B cell (primary cell): ENCODE measurements around the gene NHSL1. TPM values are rescaled to one million over a fixed set of nuclear protein-coding genes. Genes with fewer than 3 reads are reported as not detected.
A peak's percentile ranks its signal among the peaks of the same experiment; 100 is the strongest.

Experiments
- ATAC-seq: fragments of 200-7000 bp; cut with Tn5 transposase; one replicate; pipeline ENCODE4 v1.10.0; 2021; ENCODE audit warnings: low read depth, mild to moderate bottlenecking, moderate number of reproducible peaks, moderate library complexity
- CTCF ChIA-PET: fragments of 350-600 bp; sonication (Branson Sonifier 250); formaldehyde crosslinking; loops from one replicate; lab custom pipeline; 2021; ENCODE audit warnings: antibody characterized with exemption, inconsistent platforms; lab: Charles Lee
- POLR2A ChIA-PET: fragments of 350-600 bp; sonication (Branson Sonifier 250); formaldehyde crosslinking; loops from one replicate; lab custom pipeline; 2021; ENCODE audit warnings: antibody characterized with exemption; lab: Charles Lee
- DNase-seq: peaks from one replicate; pipeline ENCODE4 v3.0.0; 2013
- H2AFZ ChIP-seq: 2 replicates; pipeline ENCODE4 v1.6.1; 2012; ENCODE audit warnings: mild to moderate bottlenecking, low read depth, low read length; ENCODE audit not compliant: insufficient read depth, poor library complexity, severe bottlenecking
- H3K27ac ChIP-seq, 2 donors: 1 replicate in 1 of 2; 2 replicates in 1 of 2; pipeline ENCODE4 v1.5.1; 2012 to 2013; ENCODE audit warnings: low read length in 2 of 2, mild to moderate bottlenecking in 2 of 2, moderate library complexity in 1 of 2
- H3K27me3 ChIP-seq, 4 experiments: fragments of 200-600 bp in 1 of 4; sonication (generic) in 1 of 4; replicated peaks in 1 of 4; 1 replicate in 2 of 4; 2 replicates in 2 of 4; pipeline versions ENCODE4 v1.6.1 to v1.7.0; 2013 to 2016; ENCODE audit warnings: low read length in 3 of 4, mild to moderate bottlenecking in 2 of 4, mixed read lengths in 1 of 4, moderate library complexity in 1 of 4; ENCODE audit not compliant: insufficient read depth in 4 of 4, control insufficient read depth in 3 of 4; ENCODE audit errors: control extremely low read depth in 1 of 4
- H3K36me3 ChIP-seq, 2 experiments: replicated peaks in 1 of 2; 1 replicate in 1 of 2; 2 replicates in 1 of 2; pipeline versions ENCODE4 v1.6.1 to v1.7.1; 2013; ENCODE audit warnings: low read length in 1 of 2; ENCODE audit not compliant: insufficient read depth in 2 of 2, control insufficient read depth in 1 of 2; ENCODE audit errors: control extremely low read depth in 1 of 2, extremely low read depth in 1 of 2
- H3K4me1 ChIP-seq, 2 donors: fragments of 200-600 bp in 1 of 2; sonication (generic) in 1 of 2; 1 replicate in 1 of 2; 2 replicates in 1 of 2; pipeline versions ENCODE4 v1.5.1 to v1.6.1; 2013 to 2017; ENCODE audit warnings: low read length in 2 of 2; ENCODE audit not compliant: control insufficient read depth in 2 of 2, insufficient read depth in 2 of 2
- H3K4me2 ChIP-seq: replicated peaks from 2 replicates; pipeline ENCODE3; 2012; ENCODE audit warnings: mild to moderate bottlenecking, low read depth, low read length; ENCODE audit not compliant: poor library complexity, severe bottlenecking
- H3K4me3 ChIP-seq, 5 experiments: fragments of 200-600 bp in 1 of 5; sonication (generic) in 1 of 5; 1 replicate in 3 of 5; 2 replicates in 2 of 5; pipeline versions ENCODE4 v1.5.1 to v1.7.0; 2011 to 2016; ENCODE audit warnings: low read length in 4 of 5, mild to moderate bottlenecking in 4 of 5, low read depth in 2 of 5, control low read depth in 1 of 5, moderate library complexity in 1 of 5; ENCODE audit not compliant: insufficient read depth in 1 of 5; ENCODE audit errors: control extremely low read depth in 1 of 5, extremely low read depth in 1 of 5
- H3K79me2 ChIP-seq: fragments of 200-600 bp; sonication (generic); one replicate; pipeline ENCODE4 v1.6.0; 2016; ENCODE audit warnings: low read length; ENCODE audit not compliant: control insufficient read depth, insufficient read depth
- H3K9ac ChIP-seq: fragments of 200-600 bp; sonication (generic); 2 replicates; pipeline ENCODE4 v1.6.1; 2017; ENCODE audit warnings: mild to moderate bottlenecking, low read length, moderate library complexity
- H3K9me3 ChIP-seq, 3 donors: one replicate each; pipeline versions ENCODE4 v1.6.1 to v1.7.1; 2013; ENCODE audit warnings: low read length in 2 of 3; ENCODE audit not compliant: control insufficient read depth in 2 of 3, insufficient read depth in 1 of 3; ENCODE audit errors: control extremely low read depth in 1 of 3
- H4K20me1 ChIP-seq: 2 replicates; pipeline ENCODE4 v1.6.0; 2012; ENCODE audit warnings: mild to moderate bottlenecking, low read length; ENCODE audit not compliant: insufficient read depth, control insufficient read depth, poor library complexity, severe bottlenecking
- H3K27ac Mint-ChIP-seq: one replicate; pipeline ENCODE4 v1.8.0; 2021; ENCODE audit warnings: mixed read lengths
- H3K27me3 Mint-ChIP-seq: one replicate; pipeline ENCODE4 v1.8.0; 2021; ENCODE audit warnings: mixed read lengths
- H3K4me1 Mint-ChIP-seq: one replicate; pipeline ENCODE4 v1.8.0; 2021; ENCODE audit warnings: mixed read lengths
- H3K4me3 Mint-ChIP-seq: one replicate; pipeline ENCODE4 v1.8.0; 2021; ENCODE audit warnings: mixed read lengths
- H3K9me3 Mint-ChIP-seq: one replicate; pipeline ENCODE4 v1.8.0; 2022; ENCODE audit warnings: mixed read lengths; ENCODE audit not compliant: insufficient read depth
- EZH2 ChIP-seq: IDR thresholded peaks from 2 replicates; pipeline ENCODE4 v1.6.1; 2012; ENCODE audit warnings: borderline replicate concordance, low read depth, mild to moderate bottlenecking, moderate library complexity, low read length; ENCODE audit not compliant: insufficient read depth, poor library complexity, severe bottlenecking
- intact Hi-C: fragments of 100-400 bp; cut with micrococcal nuclease; formaldehyde crosslinking; loops from one replicate; pipeline ENCODE4 v1.10.0; 2022
- polyA plus RNA-seq: library from polyadenylated mRNA; depleted of rRNA; stranded (reverse); fragments of >200 nt; gene quantifications from 2 replicates; pipeline ENCODE4 v1.2.3, GENCODE V29; 2012
- small RNA-seq: library from RNA; depleted of rRNA; stranded (forward); fragments of <200 nt; gene quantifications from one replicate; pipeline ENCODE3, GENCODE V24; 2012; ENCODE audit warnings: low replicate concordance, low read depth; ENCODE audit not compliant: insufficient read length
- total RNA-seq, 2 donors: library from RNA; stranded (reverse); fragments of 120-200 nt in 1 of 2; gene quantifications; 1 replicate in 1 of 2; 2 replicates in 1 of 2; pipeline versions ENCODE4 v1.2.3 to v1.2.4, GENCODE V29; 2013 to 2022
- TF ChIP-seq, protein P1 (sequence below): fragments of 200-600 bp; IDR thresholded peaks from one replicate; pipeline ENCODE4 v1.8.0; 2022; ENCODE audit warnings: antibody characterized with exemption, mild to moderate bottlenecking

NHSL1 gene
- total and polyA plus RNA-seq, 2 donors (not counting 1 experiment from before 2014, with no cell fraction given) = 0.04 to 0.10 TPM

DNA sequence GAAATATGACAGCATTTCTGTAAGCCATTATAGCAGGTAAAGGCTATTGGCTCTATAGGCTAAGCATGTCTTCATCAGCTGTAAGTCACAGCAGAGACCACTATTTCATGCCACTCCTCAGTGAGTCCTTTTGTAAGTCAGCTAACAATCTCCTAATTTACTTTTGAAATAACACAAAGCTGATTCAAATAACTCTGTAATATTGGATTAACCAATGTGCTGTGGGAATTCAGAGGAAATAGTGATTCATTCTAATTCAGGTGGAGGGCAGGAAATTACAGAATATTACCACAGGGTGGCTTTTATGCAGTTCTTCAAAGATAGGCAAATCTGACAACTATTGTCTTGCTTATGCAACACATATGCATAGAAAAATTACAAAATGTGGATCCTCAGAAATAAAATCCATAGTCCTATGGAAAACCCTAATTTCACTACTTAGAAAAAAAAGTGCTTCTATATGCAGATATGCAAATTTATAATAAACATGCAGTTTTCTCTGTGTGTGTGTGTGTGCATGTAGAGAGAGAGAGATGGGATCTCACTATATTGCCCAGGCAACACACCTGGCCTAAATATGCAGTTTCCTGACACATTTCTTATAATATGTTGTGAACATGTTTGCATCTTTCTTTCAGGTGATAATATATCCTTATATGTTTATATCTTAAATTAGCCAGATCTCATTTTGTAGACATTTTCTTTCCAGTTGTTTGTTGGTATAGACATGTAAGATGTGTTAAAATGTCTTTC is 126.4 kb downstream of the NHSL1 start:
- H3K4me1 ChIP-seq = no peaks in the 10 kb centered on the region
- no peak overlapping the region for H3K9ac ChIP-seq
- no peaks in the 10 kb centered on the region for H3K79me2 ChIP-seq
- Mint-ChIP-seq H3K9me3 (no peaks in the 10 kb centered on the region), H3K4me3 (no peak overlapping the region), H3K27me3 (peaks cover 12% of the 10 kb centered on the region), H3K27ac (no peak overlapping the region), H3K4me1 (no peaks in the 10 kb centered on the region)
- ChIA-PET POLR2A (interaction anchor here (0.7 kb wide), 1 partner anchor 1608 kb away, joined by 5 read pairs; no protein-coding TSS in a partner anchor), CTCF (interaction anchor here (0.7 to 2.3 kb wide), 4 partner anchors 29 to 216 kb away, joined by 3 to 9 read pairs (median 5); partner anchors contain the start of gene HEBP2)
- H3K27ac ChIP-seq = no peak overlapping the region
- H3K4me3 ChIP-seq = no peak overlapping the region
- intact Hi-C loops = no loop called here
- H2AFZ ChIP-seq = no peak overlapping the region
- no peak overlapping the region for H3K4me2 ChIP-seq
- TF ChIP-seq, protein P1, sequence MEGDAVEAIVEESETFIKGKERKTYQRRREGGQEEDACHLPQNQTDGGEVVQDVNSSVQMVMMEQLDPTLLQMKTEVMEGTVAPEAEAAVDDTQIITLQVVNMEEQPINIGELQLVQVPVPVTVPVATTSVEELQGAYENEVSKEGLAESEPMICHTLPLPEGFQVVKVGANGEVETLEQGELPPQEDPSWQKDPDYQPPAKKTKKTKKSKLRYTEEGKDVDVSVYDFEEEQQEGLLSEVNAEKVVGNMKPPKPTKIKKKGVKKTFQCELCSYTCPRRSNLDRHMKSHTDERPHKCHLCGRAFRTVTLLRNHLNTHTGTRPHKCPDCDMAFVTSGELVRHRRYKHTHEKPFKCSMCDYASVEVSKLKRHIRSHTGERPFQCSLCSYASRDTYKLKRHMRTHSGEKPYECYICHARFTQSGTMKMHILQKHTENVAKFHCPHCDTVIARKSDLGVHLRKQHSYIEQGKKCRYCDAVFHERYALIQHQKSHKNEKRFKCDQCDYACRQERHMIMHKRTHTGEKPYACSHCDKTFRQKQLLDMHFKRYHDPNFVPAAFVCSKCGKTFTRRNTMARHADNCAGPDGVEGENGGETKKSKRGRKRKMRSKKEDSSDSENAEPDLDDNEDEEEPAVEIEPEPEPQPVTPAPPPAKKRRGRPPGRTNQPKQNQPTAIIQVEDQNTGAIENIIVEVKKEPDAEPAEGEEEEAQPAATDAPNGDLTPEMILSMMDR = no peak
- TF ChIP-seq EZH2 = no peak
- DNase-seq (peak; percentile 24), ATAC-seq (no peak)
- H3K27me3 ChIP-seq = no peaks in the 10 kb centered on the region
- no peaks in the 10 kb centered on the region for H3K9me3 ChIP-seq
- H3K36me3 ChIP-seq = no peaks in the 10 kb centered on the region
- no peaks in the 10 kb centered on the region for H4K20me1 ChIP-seq

Small RNA genes lying within 50 kb of the gene (small RNA-seq; reads per million reads assigned to genes)
- gene AL031003.1 (not detected), gene AL391669.1 (not detected), gene MIR3145 (not detected)

Other genes starting within 250 kb of the NHSL1 start
- gene SMIM28, start 121.6 kb downstream of the NHSL1 start, total RNA-seq = not detected in 2 replicates
- gene SMIM28, start 121.6 kb downstream of the NHSL1 start, polyA plus RNA-seq = not detected in 2 replicates
- gene HEBP2, start 95.3 kb downstream of the NHSL1 start, total RNA-seq = 35.1 and 40.7 TPM in 2 replicates
- gene HEBP2, start 95.3 kb downstream of the NHSL1 start, polyA plus RNA-seq = 8.5 and 12.4 TPM in 2 replicates